GM12873 (cell line): ENCODE data around the gene POMT1.

Experiments
- TF ChIP-seq, protein P1 (sequence below): IDR thresholded peaks from 2 replicates; pipeline ENCODE4 v1.5.1; 2012; ENCODE audit warnings: low read depth, mild to moderate bottlenecking, moderate library complexity, low read length, control low read depth; ENCODE audit not compliant: insufficient read depth; ENCODE audit errors: missing control alignments

The POMT1 gene

DNA sequence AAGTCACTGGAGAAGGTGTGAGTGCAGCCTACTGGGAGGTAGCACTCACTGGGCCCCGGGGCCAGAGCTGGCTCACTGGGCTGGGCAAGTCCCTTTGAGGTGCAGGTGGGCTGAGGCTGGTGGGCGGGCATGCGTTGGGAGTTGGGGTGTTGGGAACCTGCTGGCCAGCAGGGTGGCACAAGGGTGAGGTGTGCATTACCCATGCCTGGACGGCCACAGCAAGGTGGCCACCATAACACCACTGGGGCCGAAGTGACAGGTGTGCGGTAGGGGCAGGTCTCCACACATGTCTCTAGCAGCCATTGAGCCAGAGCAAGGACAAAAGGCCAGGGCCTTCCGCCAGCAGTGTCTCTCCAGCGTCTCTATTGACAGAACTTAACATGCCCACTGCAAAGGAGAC lies 65.2 kb downstream of the POMT1 start:
- TF ChIP-seq, protein P1, sequence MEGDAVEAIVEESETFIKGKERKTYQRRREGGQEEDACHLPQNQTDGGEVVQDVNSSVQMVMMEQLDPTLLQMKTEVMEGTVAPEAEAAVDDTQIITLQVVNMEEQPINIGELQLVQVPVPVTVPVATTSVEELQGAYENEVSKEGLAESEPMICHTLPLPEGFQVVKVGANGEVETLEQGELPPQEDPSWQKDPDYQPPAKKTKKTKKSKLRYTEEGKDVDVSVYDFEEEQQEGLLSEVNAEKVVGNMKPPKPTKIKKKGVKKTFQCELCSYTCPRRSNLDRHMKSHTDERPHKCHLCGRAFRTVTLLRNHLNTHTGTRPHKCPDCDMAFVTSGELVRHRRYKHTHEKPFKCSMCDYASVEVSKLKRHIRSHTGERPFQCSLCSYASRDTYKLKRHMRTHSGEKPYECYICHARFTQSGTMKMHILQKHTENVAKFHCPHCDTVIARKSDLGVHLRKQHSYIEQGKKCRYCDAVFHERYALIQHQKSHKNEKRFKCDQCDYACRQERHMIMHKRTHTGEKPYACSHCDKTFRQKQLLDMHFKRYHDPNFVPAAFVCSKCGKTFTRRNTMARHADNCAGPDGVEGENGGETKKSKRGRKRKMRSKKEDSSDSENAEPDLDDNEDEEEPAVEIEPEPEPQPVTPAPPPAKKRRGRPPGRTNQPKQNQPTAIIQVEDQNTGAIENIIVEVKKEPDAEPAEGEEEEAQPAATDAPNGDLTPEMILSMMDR, result no peak
